HG02970 (cell line): ENCODE measurements around the gene NDUFAF5.
A peak's percentile ranks its signal among the peaks of the same experiment; 100 is the strongest.

Experiments
- ATAC-seq: cut with Tn5 transposase; IDR thresholded peaks from one replicate; pipeline ENCODE4 v1.9.1; 2021; ENCODE audit warnings: mild to moderate bottlenecking, moderate library complexity, moderate number of reproducible peaks; ENCODE audit not compliant: unreplicated experiment, low FRiP score

The NDUFAF5 gene

DNA sequence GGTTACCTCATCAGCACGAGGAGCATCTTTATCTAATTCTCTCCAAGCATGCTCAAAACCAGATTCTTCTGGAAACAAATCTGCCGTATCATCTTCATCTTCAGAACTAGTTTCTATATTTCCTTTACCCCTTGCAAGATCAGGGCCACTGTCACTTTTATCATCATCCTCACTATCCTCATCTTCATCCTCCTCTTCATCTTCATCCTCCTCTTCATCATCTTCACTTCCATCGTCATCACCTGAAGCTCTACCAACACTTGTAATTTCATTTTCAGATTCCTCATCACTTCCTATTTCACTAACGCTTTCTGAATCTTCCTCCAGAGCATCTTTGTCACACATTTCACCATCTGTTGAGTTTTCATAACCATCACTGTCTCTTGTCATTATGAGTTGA, 9.0 kb upstream of the NDUFAF5 start:
- ATAC-seq = no peak

DNA sequence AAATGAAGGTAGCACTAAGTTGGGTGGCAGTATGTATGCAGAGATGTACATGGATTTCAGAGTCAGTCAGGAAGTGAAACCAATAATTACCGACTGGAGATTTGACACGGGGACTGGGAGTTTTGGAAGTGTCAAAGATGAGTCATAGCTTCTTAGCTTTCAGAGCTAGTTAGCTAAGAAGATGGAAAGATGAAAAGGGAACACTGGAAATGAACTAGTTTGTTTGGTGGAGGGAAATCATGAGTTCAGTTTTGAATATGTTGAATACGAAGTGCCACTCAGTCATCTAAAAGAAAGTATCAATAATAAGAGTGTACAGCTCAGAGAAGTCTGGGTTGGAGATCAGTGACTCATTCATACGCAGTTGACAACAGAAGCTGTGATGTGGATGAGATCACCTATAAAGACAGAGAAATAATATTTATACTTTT, 7.6 kb upstream of the NDUFAF5 start:
- no peak for ATAC-seq

DNA sequence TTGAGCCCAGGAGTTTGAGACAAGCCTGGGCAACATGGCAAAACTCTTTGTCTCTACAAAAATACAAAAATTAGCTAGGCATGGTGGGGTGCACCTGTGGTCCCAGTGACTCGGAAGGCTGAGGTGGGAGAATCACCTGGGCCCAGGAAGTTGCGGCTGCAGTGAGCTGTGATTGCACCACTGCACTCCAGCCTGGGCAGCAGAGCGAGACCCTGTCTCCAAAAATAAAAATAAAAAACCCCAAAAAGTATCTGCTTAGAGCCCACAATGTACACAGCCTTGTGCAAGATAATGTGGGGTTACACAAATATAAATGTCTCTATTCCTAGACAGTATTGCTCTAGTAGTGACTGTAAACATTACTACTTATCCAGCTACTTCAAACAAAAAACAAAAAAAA, 6.0 kb upstream of the NDUFAF5 start:
- no peak for ATAC-seq

GRCh38 chr20:13783528-13783927, 1.3 kb upstream of the NDUFAF5 start:
- ATAC-seq = no peak

GRCh38 chr20:13784271-13784892, 446 bp upstream of the NDUFAF5 start:
- peak; percentile 2 for ATAC-seq

- ATAC-seq = no peak
These were observed 1.5 kb downstream of the NDUFAF5 start for GRCh38 chr20:13786143-13786828.

GRCh38 chr20:13788167-13788834, 3.5 kb downstream of the NDUFAF5 start:
- no peak for ATAC-seq

DNA sequence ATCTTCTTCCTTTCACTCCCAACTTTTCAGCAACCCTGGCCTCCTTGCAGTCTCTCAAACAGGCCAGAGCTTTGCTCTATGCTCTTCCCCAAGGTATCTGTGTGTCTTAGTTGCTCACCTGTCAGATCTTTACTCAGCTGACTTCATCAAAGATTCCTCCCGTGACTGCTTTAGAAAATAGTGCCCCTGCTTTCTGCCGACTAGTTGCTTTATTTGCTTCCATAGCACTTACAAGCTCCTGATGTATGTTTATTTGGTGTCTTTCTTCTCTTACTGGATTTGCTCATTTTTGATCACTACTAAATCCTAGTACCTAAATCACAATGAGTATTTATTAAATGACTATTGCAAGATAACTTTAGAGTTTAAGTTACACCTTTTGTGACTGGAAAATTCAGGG, 5.9 kb downstream of the NDUFAF5 start:
- no peak for ATAC-seq

DNA sequence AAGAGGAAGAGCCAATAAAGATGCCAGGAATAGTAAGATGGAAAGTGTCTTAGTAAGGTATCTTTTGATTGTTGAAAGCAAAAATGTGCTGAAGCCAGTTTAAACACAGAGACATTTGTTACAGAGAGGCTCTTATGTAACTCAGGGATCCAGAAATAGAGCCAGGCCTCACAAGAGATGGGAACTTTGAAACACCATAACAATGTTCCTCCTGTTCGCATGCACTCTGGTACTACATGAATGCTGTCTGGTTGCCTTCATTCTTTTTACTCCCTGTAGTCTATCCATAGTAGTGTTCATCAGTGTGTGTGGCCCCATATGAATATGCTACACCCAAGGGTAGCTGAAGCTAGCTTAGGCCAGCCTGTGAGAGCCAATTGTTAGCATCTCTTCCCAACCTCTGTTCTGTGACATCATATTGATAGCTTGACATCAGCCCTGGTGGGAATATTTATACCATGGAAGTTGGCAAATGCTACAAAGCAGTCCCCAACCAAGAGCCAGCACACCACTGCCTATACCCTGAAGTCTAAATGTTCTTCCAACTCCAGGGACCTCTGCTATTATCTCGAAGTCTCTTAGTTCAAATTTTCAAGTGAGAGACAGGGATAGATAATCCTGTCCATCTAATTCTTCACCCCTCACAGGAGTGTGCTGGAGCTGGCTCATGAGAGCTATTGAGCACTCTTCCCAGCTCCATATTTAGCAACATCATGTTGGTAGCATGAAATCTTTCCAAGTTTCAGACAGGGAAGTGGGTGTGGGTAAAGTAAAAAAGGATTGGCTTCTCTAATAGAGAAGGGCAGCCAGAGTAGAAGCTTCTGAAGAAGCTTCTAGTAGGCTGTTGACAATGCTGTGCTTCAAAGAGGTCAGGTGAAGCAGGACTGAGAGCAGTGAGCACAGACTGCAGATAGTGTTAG, 7.0 kb downstream of the NDUFAF5 start:
- ATAC-seq = no peak

GRCh38 chr20:13793001-13793400, 8.2 kb downstream of the NDUFAF5 start:
- no peak for ATAC-seq

DNA sequence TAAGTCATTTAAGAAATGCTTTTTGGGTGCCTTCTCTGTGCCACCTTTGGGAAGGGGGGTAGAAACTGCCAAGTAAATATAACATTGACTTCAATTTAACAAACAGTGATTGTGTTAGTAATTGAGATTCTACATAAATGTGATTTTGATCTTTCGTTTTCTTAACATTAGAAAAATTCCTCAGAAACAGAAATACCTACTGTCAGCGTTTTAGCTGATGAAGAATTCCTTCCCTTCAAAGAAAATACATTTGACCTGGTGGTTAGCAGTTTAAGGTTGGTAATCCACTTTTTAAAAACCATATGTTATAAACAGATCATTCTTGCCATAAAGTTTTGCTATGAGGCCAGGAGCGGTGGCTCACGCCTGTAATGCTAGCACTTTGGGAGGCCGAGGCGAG, 9.8 kb downstream of the NDUFAF5 start:
- ATAC-seq = no peak

- ATAC-seq = no peak
These were observed 14.2 kb downstream of the NDUFAF5 start for GRCh38 chr20:13799040-13799439.

DNA sequence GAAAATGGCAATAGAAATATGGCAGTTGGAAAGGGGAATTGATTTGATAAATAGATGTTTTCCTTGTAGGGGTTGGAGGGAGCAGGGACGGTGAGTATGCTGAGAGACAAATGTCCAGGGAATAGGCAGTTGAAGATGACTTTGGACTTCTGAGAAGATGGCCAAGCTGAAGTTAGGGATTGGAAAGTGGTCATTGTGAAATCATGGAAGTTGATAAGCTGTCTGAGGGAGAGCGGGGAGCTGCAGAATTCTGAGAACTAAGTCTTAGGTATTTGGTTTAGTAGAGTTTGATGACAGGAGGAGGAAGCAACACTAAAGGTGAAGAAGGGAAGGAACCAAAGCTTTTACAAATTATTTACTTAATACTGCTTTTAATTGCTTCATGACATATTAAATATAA, 15.1 kb downstream of the NDUFAF5 start:
- no peak for ATAC-seq

GRCh38 chr20:13800728-13801134, 15.9 kb downstream of the NDUFAF5 start:
- ATAC-seq = no peak

- no peak for ATAC-seq
These were observed 24.5 kb downstream of the NDUFAF5 start for GRCh38 chr20:13809373-13809772.

DNA sequence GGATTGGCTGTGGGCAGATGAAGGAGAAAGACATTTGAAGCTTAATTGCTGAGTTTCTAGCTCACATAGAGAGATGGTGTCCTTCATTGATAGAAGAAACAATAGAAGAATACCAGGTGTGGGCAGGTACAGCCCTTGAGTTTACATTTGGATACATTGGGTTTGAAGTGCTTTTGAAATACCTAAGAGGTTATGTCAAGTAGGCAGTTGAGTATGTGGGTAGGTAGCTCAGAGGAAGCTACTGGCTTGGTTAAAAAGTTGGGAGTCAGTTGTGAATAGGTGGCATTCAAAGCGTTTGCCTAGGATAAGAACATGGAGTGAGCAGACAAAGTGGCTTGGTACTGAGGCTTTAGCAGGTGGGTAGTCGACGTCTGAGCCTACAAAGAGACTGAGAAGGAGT, 25.0 kb downstream of the NDUFAF5 start:
- no peak for ATAC-seq

GRCh38 chr20:13810446-13810845, 25.6 kb downstream of the NDUFAF5 start:
- no peak for ATAC-seq

- ATAC-seq = no peak
These were observed 29.1 kb downstream of the NDUFAF5 start for GRCh38 chr20:13813910-13814309.

GRCh38 chr20:13814672-13815071, 29.8 kb downstream of the NDUFAF5 start:
- ATAC-seq = no peak

- ATAC-seq = no peak
These were observed 31.9 kb downstream of the NDUFAF5 start for GRCh38 chr20:13816757-13817156.

GRCh38 chr20:13817342-13817741, 32.5 kb downstream of the NDUFAF5 start:
- ATAC-seq = no peak
